Measurements from ENCODE around the gene CARD6. TPM values are rescaled to one million over a fixed set of nuclear protein-coding genes. Genes with fewer than 3 reads are reported as not detected.
A peak's percentile ranks its signal among the peaks of the same experiment; 100 is the strongest.
"Not testable (repeated sequence)": the region's sequence is repeated elsewhere in the genome, so short reads cannot be mapped to it uniquely, and the experiment has no call there.

The CARD6 gene
- polyA plus RNA-seq, 6 donors from 2014 or later, result 1.4 to 3.6 (median 2.2) TPM

- no peaks in the 10 kb centered on the region for H3K27me3 Mint-ChIP-seq
- DNase-seq (no peak), ATAC-seq (ENCODE audit: low read depth in 2 of 2) (no peak)
- H3K36me3 Mint-ChIP-seq, result no peaks in the 10 kb centered on the region
- peaks cover 4 to 14% (median 6%) of the 10 kb centered on the region in 3 donors for H3K4me1 Mint-ChIP-seq
- peak overlapping the region in 1 of 8 donors; percentile 71 for H3K4me3 Mint-ChIP-seq
- H3K27ac Mint-ChIP-seq, result peak overlapping the region in 1 of 6 donors; percentile 2
- no peaks in the 10 kb centered on the region for H3K9me3 Mint-ChIP-seq
Observed at GRCh38 chr5:40801771-40802562, 39.2 kb upstream of the CARD6 start.

DNA sequence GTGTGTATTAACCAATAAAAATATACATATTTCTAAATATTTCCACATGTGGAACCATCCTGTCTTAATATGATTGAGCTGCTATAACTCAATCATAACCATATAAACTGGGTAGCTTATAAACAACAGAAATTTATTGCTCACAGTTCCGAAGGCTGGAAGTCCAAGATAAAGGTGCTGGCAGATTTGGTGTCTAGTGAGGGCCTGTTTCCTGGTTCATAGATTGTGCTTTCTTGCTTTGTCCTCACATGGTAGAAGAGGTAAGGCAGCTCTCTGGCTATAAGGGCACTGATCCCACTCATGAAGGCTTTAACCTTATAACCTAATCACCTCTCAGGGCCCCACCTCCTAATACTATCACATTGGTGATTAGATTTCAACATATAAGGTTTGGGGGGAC is 29.0 kb upstream of the CARD6 start:
- DNase-seq (no peak), ATAC-seq (ENCODE audit: low read depth in 2 of 2) (no peak)
- Mint-ChIP-seq H3K27ac (no peak overlapping the region), H3K4me3 (no peak overlapping the region), H3K4me1 (no peaks in the 10 kb centered on the region), H3K27me3 (no peaks in the 10 kb centered on the region), H3K36me3 (no peaks in the 10 kb centered on the region), H3K9me3 (no peaks in the 10 kb centered on the region)

DNA sequence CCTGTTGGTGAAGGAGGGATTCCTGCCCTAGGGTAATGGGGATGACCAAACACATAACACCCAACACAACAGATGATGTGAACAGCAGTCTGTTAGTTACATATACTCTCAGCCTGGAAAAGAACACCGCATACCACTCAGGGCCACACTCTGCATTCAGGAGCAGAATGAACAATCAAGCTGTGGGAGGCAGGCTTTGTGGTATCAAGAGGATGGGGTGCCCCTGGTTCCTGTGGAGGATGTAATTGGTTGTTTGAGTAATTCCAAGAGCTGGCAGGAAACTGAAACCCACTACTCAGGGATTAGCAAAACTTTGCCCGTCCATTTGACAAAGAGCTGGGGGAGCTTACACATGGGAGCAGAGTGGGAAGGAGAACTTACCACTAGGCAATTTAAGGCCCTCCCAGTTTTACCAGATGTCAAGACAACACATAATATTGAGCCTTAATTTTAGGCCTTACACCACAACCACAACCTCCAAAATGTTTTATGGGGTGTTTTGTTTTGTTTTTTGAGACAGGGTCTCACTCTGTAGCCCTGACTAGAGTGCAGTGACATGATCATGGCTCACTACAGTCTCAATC is 27.4 kb upstream of the CARD6 start:
- no peak for DNase-seq
- Mint-ChIP-seq H3K27ac (no peak overlapping the region), H3K36me3 (no peaks in the 10 kb centered on the region), H3K27me3 (no peaks in the 10 kb centered on the region), H3K9me3 (no peaks in the 10 kb centered on the region), H3K4me1 (no peaks in the 10 kb centered on the region), H3K4me3 (no peak overlapping the region)
- ATAC-seq (ENCODE audit: low read depth in 2 of 2), result no peak

DNA sequence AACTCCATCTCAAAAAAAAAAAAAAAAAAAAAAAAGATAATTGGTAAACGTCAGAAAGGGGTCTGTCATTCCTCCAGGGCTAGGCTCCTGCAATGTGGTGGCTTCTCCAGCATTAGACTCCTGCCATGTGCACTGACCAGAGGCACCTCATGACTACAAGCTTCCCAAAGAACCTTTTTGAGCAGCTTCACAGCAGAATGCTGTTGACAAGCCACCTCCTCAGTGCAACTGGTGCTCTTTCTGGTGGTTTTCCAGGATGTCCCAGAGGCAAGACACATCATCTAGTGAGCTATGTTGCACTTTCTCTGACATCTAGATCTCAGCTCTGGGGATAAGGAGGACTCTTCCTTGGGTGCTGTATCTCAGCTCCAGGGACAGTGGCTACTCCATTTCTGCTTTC is 17.7 kb upstream of the CARD6 start:
- H3K4me3 Mint-ChIP-seq, result no peak overlapping the region
- peak overlapping the region in 2 of 6 donors; percentile 39 to 55 for H3K27ac Mint-ChIP-seq
- H3K9me3 Mint-ChIP-seq, result no peaks in the 10 kb centered on the region
- H3K4me1 Mint-ChIP-seq, result peaks cover 2 to 4% (median 3%) of the 10 kb centered on the region in 3 donors
- ATAC-seq (ENCODE audit: low read depth in 2 of 2) (no peak), DNase-seq (no peak)
- peaks cover 8 to 13% of the 10 kb centered on the region in 2 donors for H3K36me3 Mint-ChIP-seq
- H3K27me3 Mint-ChIP-seq, result no peaks in the 10 kb centered on the region

DNA sequence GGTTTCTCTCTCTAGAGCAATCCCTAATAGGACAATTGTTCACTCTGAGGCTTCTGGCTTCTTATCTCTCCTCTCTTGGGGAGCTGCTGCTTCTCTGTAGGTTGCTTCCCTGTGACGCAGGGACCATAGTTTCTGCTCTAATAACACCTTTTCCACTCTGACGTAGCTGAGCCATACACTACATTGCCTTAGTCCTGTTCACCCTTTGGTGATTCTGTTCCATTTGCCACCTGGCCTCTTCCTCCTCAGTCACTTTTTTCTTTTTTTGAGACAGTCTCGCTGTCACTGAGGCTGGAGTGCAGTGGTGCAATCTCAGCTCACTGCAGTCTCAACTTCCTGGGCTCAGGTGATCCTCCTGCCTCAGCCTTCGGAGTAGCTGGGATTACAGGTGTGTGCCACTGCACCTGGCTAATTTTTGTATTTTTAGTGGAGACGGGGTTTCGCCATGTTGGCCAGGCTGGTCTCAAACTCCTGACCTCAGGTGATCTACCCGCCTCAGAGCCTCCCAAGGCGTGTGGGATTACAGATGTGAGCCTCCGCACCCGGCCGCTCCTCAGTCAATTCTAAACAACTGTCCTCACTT is 15.6 kb upstream of the CARD6 start:
- H3K27me3 Mint-ChIP-seq; ATAC-seq (ENCODE audit: low read depth in 2 of 2); DNase-seq; H3K9me3 Mint-ChIP-seq: not testable (repeated sequence)
- Mint-ChIP-seq H3K4me1 (peaks cover 8 to 14% (median 14%) of the 10 kb centered on the region in 3 donors), H3K36me3 (peaks cover 21 to 23% of the 10 kb centered on the region in 2 donors), H3K27ac (peak overlapping the region in 2 of 6 donors; percentile 50 to 56), H3K4me3 (peak overlapping the region in 1 of 8 donors; percentile 65)

- H3K27me3 Mint-ChIP-seq, result no peaks in the 10 kb centered on the region
- no peak overlapping the region for H3K27ac Mint-ChIP-seq
- no peak for ATAC-seq (ENCODE audit: low read depth in 2 of 2)
- no peak for DNase-seq
- peaks cover 8 to 20% (median 14%) of the 10 kb centered on the region in 3 donors for H3K4me1 Mint-ChIP-seq
- peaks cover 23 to 28% of the 10 kb centered on the region in 2 donors for H3K36me3 Mint-ChIP-seq
- H3K9me3 Mint-ChIP-seq, result no peaks in the 10 kb centered on the region
- no peak overlapping the region for H3K4me3 Mint-ChIP-seq
Observed at GRCh38 chr5:40826489-40827187, 14.5 kb upstream of the CARD6 start.

DNA sequence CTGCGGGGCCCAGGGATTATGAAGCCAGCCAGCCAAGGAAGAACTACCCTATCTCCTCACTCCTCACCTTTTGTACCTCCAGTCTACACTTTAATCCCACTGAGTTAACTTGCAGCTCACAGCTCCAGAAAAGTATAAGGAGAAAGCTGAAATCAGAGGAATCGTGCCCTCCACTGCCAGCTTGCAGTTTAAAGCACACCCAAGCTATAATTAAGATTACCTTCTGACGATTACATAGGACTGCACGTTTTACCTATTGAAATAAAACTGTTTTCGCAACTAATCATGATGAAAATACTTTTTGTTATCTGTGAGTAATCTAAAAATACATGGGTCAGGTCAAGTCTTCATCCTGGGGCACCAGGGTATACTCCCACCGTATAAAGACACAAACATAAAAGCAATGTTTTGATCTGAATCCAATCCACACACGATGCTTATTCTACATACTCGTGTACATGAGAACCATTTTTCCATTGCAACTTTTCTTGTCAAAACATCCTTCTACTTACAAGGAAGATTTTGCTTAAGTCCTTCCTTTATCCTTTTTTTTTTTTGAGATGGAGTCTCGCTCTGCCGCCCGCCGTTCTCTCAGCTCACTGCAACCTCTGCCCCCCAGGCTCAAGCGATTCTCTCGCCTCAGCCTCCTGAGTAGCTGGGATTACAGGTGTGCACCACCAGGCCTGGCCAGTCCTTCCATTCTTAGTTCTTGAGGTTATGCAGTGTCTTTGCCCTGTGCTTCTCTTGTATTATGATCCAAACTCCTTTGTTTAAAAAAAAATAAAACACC is 13.8 kb upstream of the CARD6 start:
- peak overlapping the region in 1 of 8 donors; percentile 65 for H3K4me3 Mint-ChIP-seq
- H3K9me3 Mint-ChIP-seq, result no peaks in the 10 kb centered on the region
- peaks cover 14 to 28% (median 19%) of the 10 kb centered on the region in 3 donors for H3K4me1 Mint-ChIP-seq

GRCh38 chr5:40828021-40828631 is 13.0 kb upstream of the CARD6 start:
- H3K4me1 Mint-ChIP-seq, result peaks cover 19 to 35% (median 24%) of the 10 kb centered on the region in 3 donors
- peak overlapping the region in 5 of 6 donors; percentile 1 to 73 (median 10) for H3K27ac Mint-ChIP-seq
- H3K36me3 Mint-ChIP-seq, result peaks cover 23 to 34% of the 10 kb centered on the region in 2 donors

More for the DNA sequence above, 13.8 kb upstream of the CARD6 start:
- no peaks in the 10 kb centered on the region for H3K27me3 Mint-ChIP-seq
- no peak for ATAC-seq (ENCODE audit: low read depth in 2 of 2)
- DNase-seq, result no peak
- H3K36me3 Mint-ChIP-seq, result peaks cover 23 to 34% of the 10 kb centered on the region in 2 donors
- H3K27ac Mint-ChIP-seq, result peak overlapping the region in 3 of 6 donors; percentile 2 to 73 (median 10)

GRCh38 chr5:40828690-40829661 is 12.2 kb upstream of the CARD6 start:
- no peaks in the 10 kb centered on the region for H3K27me3 Mint-ChIP-seq
- H3K4me3 Mint-ChIP-seq, result no peak overlapping the region
- ATAC-seq (ENCODE audit: low read depth in 2 of 2) (no peak), DNase-seq (no peak)
- no peaks in the 10 kb centered on the region for H3K9me3 Mint-ChIP-seq
- H3K27ac Mint-ChIP-seq, result peak overlapping the region in 3 of 6 donors; percentile 2 to 57 (median 49)
- peaks cover 24 to 37% of the 10 kb centered on the region in 2 donors for H3K36me3 Mint-ChIP-seq
- peaks cover 27 to 44% (median 27%) of the 10 kb centered on the region in 3 donors for H3K4me1 Mint-ChIP-seq

More at GRCh38 chr5:40828021-40828631, 13.0 kb upstream of the CARD6 start:
- H3K4me3 Mint-ChIP-seq, result no peak overlapping the region
- DNase-seq (no peak), ATAC-seq (ENCODE audit: low read depth in 2 of 2) (no peak)
- no peaks in the 10 kb centered on the region for H3K9me3 Mint-ChIP-seq
- H3K27me3 Mint-ChIP-seq, result no peaks in the 10 kb centered on the region

- no peaks in the 10 kb centered on the region for H3K27me3 Mint-ChIP-seq
- ATAC-seq (ENCODE audit: low read depth in 2 of 2), result no peak
- no peak for DNase-seq
- H3K9me3 Mint-ChIP-seq, result no peaks in the 10 kb centered on the region
- no peak overlapping the region for H3K4me3 Mint-ChIP-seq
- peak overlapping the region in 1 of 6 donors; percentile 21 for H3K27ac Mint-ChIP-seq
- peaks cover 35 to 54% (median 36%) of the 10 kb centered on the region in 3 donors for H3K4me1 Mint-ChIP-seq
- peaks cover 27 to 40% of the 10 kb centered on the region in 2 donors for H3K36me3 Mint-ChIP-seq
Observed at GRCh38 chr5:40829748-40830533, 11.2 kb upstream of the CARD6 start.

All from naive B cell (primary cell).